ENCODE results near the gene C17orf67.

The C17orf67 gene

GRCh38 chr17:56832446-56832845, 1.3 kb downstream of the C17orf67 start:
- DNase-seq, result no peak

- DNase-seq, result no peak
These were observed 2.2 kb downstream of the C17orf67 start for GRCh38 chr17:56831369-56832095.

DNA sequence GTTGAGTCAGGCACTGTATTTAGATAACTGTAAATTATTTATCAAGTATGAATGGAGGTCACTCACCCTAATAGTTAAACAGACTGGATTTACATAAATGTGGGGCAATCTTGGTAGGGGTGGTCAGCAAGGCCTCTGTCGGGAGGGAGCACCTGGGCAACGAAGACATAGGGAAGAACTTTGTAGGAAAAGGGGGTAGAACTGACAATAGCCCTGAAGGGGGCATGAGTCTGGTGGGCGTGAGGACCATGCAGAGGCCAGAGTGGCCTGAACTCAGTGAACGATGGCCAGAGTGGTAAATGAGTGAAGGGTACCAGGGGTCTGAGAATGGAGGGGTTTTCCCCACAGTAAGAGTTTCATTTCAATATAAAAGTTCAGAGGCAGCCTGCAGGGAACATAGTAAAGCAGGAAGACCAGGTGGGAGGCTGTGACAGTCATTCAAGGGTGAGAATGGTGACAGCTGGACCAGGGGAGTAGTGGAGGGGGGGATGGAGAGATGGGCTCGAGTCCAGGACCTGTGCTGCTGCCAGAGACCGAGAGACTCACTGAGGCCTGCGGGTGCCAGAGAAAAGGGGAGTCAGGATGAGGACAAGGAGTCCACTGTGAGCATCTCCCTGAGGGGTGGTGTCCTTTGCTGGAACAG, 2.9 kb downstream of the C17orf67 start:
- DNase-seq, result no peak

- DNase-seq, result no peak
These were observed 6.9 kb downstream of the C17orf67 start for GRCh38 chr17:56826611-56827414.

- DNase-seq, result no peak
These were observed 9.2 kb downstream of the C17orf67 start for GRCh38 chr17:56824503-56824902.

- DNase-seq, result no peak
These were observed 9.9 kb downstream of the C17orf67 start for GRCh38 chr17:56823848-56824247.

GRCh38 chr17:56822725-56823124, 11.0 kb downstream of the C17orf67 start:
- no peak for DNase-seq

DNA sequence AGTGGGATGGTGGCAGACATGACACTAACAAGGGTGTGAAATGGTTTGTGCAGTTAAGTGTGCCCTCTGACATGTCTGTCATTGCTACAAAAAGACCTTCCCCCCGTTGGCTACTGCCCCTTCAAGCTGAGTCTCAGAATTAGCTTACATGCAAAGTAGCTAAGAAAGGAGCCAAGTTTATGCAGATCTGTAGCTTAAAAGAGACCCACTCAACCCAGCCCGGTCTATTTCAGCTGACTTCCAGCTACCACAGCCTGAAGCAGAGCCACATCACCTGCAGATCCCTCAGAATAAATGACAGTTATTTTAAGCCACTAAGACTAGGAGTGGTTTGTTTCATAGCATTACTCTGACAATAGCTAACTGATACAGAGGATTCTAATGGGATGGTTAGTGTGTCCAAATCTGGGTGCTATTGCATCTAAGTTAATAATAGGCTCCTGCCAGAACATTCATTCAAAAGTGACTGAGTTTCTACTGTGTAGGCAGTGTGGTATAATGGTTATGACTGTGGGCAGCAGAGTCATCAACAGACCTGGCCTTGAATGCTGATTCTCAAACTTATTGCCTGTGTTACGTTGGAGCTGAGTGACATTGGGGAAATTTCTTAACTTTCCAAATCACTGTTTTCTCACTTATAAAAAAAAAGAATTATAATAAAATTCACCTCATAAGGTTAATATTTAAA, 11.7 kb downstream of the C17orf67 start:
- no peak for DNase-seq

DNA sequence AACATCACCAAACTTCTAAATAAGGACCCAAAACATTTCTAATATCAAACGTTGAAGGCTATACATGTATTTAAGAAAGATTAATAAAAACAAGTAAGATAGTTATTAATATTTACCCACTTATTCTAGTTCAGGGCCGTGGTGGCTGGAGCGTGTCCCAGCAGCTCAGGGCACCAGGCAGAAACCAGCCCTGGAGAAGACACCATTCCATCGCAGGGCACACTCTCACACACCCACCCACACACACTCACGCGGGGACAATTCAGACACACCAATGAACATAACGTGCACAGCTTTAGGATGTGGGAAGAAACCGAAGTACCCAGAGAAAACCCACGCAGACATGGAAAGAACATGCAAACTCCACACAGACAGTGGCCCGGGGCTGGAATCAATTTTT, 13.5 kb downstream of the C17orf67 start:
- no peak for DNase-seq

- DNase-seq, result peak; percentile 34
These were observed 14.1 kb downstream of the C17orf67 start for GRCh38 chr17:56819431-56820145.

GRCh38 chr17:56819030-56819429, 14.7 kb downstream of the C17orf67 start:
- DNase-seq, result no peak

GRCh38 chr17:56817066-56817465, 16.7 kb downstream of the C17orf67 start:
- DNase-seq, result no peak

GRCh38 chr17:56815711-56816110, 18.0 kb downstream of the C17orf67 start:
- no peak for DNase-seq

DNA sequence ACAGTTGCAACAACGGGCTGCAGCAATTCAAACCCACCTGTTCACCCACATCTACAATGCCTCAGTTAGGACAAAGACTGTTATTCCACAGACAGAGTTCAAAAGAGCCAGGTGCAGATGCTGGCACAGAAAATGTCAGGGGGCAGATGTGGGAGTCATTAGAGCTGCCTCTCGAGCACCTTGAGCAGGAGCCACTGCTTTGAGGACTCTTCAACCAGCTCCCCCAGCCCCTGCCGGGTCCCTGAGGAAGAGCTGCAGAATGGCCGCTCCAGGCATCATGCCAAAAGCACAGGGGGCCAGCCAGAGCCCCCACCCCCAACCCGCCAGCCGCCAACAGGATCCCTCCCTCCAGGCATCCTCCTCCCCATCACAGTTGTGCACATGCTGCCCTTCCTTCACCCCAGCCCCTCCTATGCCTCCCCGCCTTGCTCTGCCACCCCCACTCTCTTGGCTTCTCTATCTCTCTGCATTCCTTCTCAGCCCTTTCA, 20.8 kb downstream of the C17orf67 start:
- no peak for DNase-seq

GRCh38 chr17:56810891-56811775, 22.6 kb downstream of the C17orf67 start:
- no peak for DNase-seq

DNA sequence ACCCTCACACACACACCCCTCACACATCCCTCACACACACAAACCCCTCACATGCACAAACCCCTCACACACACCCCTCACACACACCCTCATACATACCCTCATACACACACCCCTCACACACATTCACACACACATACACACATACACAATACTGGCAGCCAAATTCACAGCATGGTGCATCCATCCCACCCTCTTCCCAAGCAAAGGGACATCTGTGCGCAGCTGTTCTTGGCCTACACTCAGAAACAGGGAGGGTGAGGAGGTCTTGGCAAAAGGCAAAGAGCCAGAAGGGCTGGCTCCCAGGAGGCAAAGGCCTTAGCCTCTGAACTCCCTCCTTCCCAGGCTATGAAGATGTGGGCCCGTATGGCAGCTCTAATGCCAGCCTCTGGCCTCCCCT, 23.4 kb downstream of the C17orf67 start:
- DNase-seq, result no peak

DNA sequence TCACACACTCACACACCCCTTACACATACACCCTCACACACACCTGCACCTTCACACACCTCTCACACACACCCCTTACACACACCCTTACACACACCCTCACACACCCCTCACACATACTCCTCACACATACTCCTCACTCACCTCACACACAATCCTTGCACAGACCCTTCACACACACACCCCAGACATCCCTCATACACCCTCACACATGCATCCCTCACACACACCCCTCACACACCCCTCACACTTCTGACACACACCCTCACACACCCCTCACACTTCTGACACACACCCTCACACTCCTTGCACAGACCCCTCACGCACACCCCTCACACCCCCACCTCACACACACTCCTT, 23.9 kb downstream of the C17orf67 start:
- no peak for DNase-seq

- no peak for DNase-seq
These were observed 24.5 kb downstream of the C17orf67 start for GRCh38 chr17:56809106-56809819.

DNA sequence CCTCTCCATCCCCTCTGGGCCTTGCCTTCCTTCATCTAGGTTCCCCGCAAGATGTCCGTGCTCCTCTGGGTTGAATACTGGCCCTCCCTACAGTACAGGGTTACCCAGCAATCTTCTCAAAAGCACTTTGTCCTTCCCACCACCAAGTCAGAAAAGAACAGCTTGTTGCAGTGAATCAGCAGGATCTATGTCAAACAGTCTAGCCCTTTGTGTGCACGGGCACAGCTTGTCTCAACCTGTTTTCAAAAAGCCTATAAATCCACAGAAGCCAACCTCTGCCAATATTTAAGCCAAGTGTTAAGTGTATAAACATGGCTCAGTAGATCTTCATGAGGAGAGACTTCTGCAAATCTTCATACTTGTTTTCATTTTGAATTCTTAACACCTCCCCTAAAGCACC, 25.2 kb downstream of the C17orf67 start:
- DNase-seq, result no peak

DNA sequence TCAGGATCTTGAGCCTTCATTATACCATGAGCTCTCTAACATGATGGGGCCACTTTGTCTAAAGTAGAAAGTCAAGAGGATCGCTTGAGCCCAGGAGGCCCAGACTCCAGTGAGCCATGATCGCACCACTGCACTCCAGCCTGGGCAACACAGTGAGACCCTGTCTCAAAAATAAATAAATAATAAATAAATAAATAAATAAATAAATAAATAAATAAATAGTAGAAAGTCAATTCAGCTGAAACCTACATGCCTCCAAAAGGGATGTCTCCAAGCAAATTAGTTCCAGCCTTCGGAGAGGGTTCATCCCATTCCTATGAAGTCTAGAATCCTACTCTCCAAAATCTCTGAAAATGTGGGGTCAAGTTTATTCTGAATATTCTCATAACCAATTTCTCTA, 26.0 kb downstream of the C17orf67 start:
- no peak for DNase-seq

- no peak for DNase-seq
These were observed 26.8 kb downstream of the C17orf67 start for GRCh38 chr17:56806949-56807348.
